ENCODE results near the gene UBE3B.

UBE3B gene

GRCh38 chr12:109573914-109574244, 96.4 kb downstream of the UBE3B start:
- TF ChIP-seq CTCF (IDR thresholded peaks at IDR 0.05; ENCODE audit: borderline replicate concordance, insufficient read depth, low read depth, low read length) = no peak
- H3K4me3 ChIP-seq (ENCODE audit: low read depth, low read length) = peak overlapping the region; percentile 74

- H3K4me3 ChIP-seq (ENCODE audit: low read depth, low read length) = no peak overlapping the region
- no peak for TF ChIP-seq CTCF (IDR thresholded peaks at IDR 0.05; ENCODE audit: borderline replicate concordance, insufficient read depth, low read depth, low read length)
Measured at GRCh38 chr12:109575683-109576082, 98.2 kb downstream of the UBE3B start.

GRCh38 chr12:109577311-109577710, 99.9 kb downstream of the UBE3B start:
- no peak overlapping the region for H3K4me3 ChIP-seq (ENCODE audit: low read depth, low read length)
- TF ChIP-seq CTCF (IDR thresholded peaks at IDR 0.05; ENCODE audit: borderline replicate concordance, insufficient read depth, low read depth, low read length) = no peak

GRCh38 chr12:109578330-109578927, 101.0 kb downstream of the UBE3B start:
- TF ChIP-seq CTCF (IDR thresholded peaks at IDR 0.05; ENCODE audit: borderline replicate concordance, insufficient read depth, low read depth, low read length) = no peak
- no peak overlapping the region for H3K4me3 ChIP-seq (ENCODE audit: low read depth, low read length)

GRCh38 chr12:109579639-109580038, 102.2 kb downstream of the UBE3B start:
- no peak overlapping the region for H3K4me3 ChIP-seq (ENCODE audit: low read depth, low read length)
- no peak for TF ChIP-seq CTCF (IDR thresholded peaks at IDR 0.05; ENCODE audit: borderline replicate concordance, insufficient read depth, low read depth, low read length)

- TF ChIP-seq CTCF (IDR thresholded peaks at IDR 0.05; ENCODE audit: borderline replicate concordance, insufficient read depth, low read depth, low read length) = no peak
- H3K4me3 ChIP-seq (ENCODE audit: low read depth, low read length) = no peak overlapping the region
Measured at GRCh38 chr12:109580272-109580671, 102.8 kb downstream of the UBE3B start.

- TF ChIP-seq CTCF (IDR thresholded peaks at IDR 0.05; ENCODE audit: borderline replicate concordance, insufficient read depth, low read depth, low read length) = no peak
- H3K4me3 ChIP-seq (ENCODE audit: low read depth, low read length) = no peak overlapping the region
Measured at GRCh38 chr12:109580684-109581333, 103.4 kb downstream of the UBE3B start.

All from GM12875 (cell line).